ENCODE results near the gene QRFPR.

QRFPR gene

GRCh38 chr4:121304893-121305292 is 75.9 kb downstream of the QRFPR start:
- H2BK15ac ChIP-seq (ENCODE audit: low read length) = no peak overlapping the region
- no CpG with 5 or more reads among the region's 1 CpG for WGBS, 2 donors (ENCODE audit: extremely low coverage in 2 of 2, insufficient read length in 2 of 2, insufficient replicate concordance in 1 of 2)
- no peaks in the 10 kb centered on the region for H3K27me3 ChIP-seq (ENCODE audit: control insufficient read depth in 3 of 3, insufficient read depth in 3 of 3, low read depth in 1 of 3, low read length in 3 of 3)
- H2BK120ac ChIP-seq (ENCODE audit: low read depth, low read length) = no peak overlapping the region
- no peak overlapping the region for H3K27ac ChIP-seq (replicated peaks; ENCODE audit: low read length)
- H2AFZ ChIP-seq (ENCODE audit: low read length) = no peak overlapping the region
- no peak overlapping the region for H3K4me2 ChIP-seq (ENCODE audit: insufficient read depth, low read length, poor library complexity, severe bottlenecking)
- H3K14ac ChIP-seq (ENCODE audit: low read length) = no peak overlapping the region
- no peaks in the 10 kb centered on the region for H3K4me1 ChIP-seq (ENCODE audit: control insufficient read depth in 2 of 2, insufficient read depth in 1 of 2, low read depth in 1 of 2, low read length in 2 of 2)
- no peak overlapping the region for H2AK5ac ChIP-seq (ENCODE audit: low read depth, low read length)
- no peak overlapping the region for H3K18ac ChIP-seq (ENCODE audit: low read length)
- no peak overlapping the region for H3K4me3 ChIP-seq (ENCODE audit: low read length in 2 of 2)
- H3K4ac ChIP-seq (ENCODE audit: low read length) = no peak overlapping the region
- H3K23ac ChIP-seq (ENCODE audit: low read depth, low read length, poor library complexity) = no peak overlapping the region
- no peaks in the 10 kb centered on the region for H3K79me1 ChIP-seq (ENCODE audit: low read depth, low read length)
- no peaks in the 10 kb centered on the region for H3K9me3 ChIP-seq (replicated peaks in 1 of 2; ENCODE audit: control insufficient read depth in 2 of 2, insufficient read depth in 1 of 2, low read depth in 1 of 2, low read length in 2 of 2)
- H3K9ac ChIP-seq (ENCODE audit: low read depth, low read length, poor library complexity) = no peak overlapping the region
- no peak overlapping the region for H4K8ac ChIP-seq (ENCODE audit: low read depth, low read length)
- no peak overlapping the region for H2BK12ac ChIP-seq (ENCODE audit: low read length)
- H3K36me3 ChIP-seq (replicated peaks in 1 of 2; ENCODE audit: control insufficient read depth in 2 of 2, insufficient read depth in 2 of 2, low read length in 2 of 2) = no peaks in the 10 kb centered on the region
- H4K91ac ChIP-seq (ENCODE audit: low read depth, low read length, poor library complexity) = no peak overlapping the region
- no peak for DNase-seq (ENCODE audit: low spot score)
- H2BK5ac ChIP-seq (ENCODE audit: low read length) = no peak overlapping the region

- no peak for DNase-seq (ENCODE audit: low spot score)
- Histone ChIP-seq H3K27me3 (ENCODE audit: control insufficient read depth in 3 of 3, insufficient read depth in 3 of 3, low read depth in 1 of 3, low read length in 3 of 3) (no peaks in the 10 kb centered on the region), H3K4me3 (ENCODE audit: low read length in 2 of 2) (no peak overlapping the region), H3K4me1 (ENCODE audit: control insufficient read depth in 2 of 2, insufficient read depth in 1 of 2, low read depth in 1 of 2, low read length in 2 of 2) (no peaks in the 10 kb centered on the region), H4K91ac (ENCODE audit: low read depth, low read length, poor library complexity) (no peak overlapping the region), H3K36me3 (replicated peaks in 1 of 2; ENCODE audit: control insufficient read depth in 2 of 2, insufficient read depth in 2 of 2, low read length in 2 of 2) (no peaks in the 10 kb centered on the region), H3K23ac (ENCODE audit: low read depth, low read length, poor library complexity) (no peak overlapping the region), H4K8ac (ENCODE audit: low read depth, low read length) (no peak overlapping the region), H2AK5ac (ENCODE audit: low read depth, low read length) (no peak overlapping the region), H3K27ac (replicated peaks; ENCODE audit: low read length) (no peak overlapping the region), H2BK15ac (ENCODE audit: low read length) (no peak overlapping the region), H3K9me3 (replicated peaks in 1 of 2; ENCODE audit: control insufficient read depth in 2 of 2, insufficient read depth in 1 of 2, low read depth in 1 of 2, low read length in 2 of 2) (no peaks in the 10 kb centered on the region), H3K79me1 (ENCODE audit: low read depth, low read length) (no peaks in the 10 kb centered on the region), H3K4me2 (ENCODE audit: insufficient read depth, low read length, poor library complexity, severe bottlenecking) (no peak overlapping the region), H2BK5ac (ENCODE audit: low read length) (no peak overlapping the region), H3K4ac (ENCODE audit: low read length) (no peak overlapping the region), H3K14ac (ENCODE audit: low read length) (no peak overlapping the region), H2BK120ac (ENCODE audit: low read depth, low read length) (no peak overlapping the region), H2AFZ (ENCODE audit: low read length) (no peak overlapping the region), H3K18ac (ENCODE audit: low read length) (no peak overlapping the region), H2BK12ac (ENCODE audit: low read length) (no peak overlapping the region), H3K9ac (ENCODE audit: low read depth, low read length, poor library complexity) (no peak overlapping the region)
- no CpG with 5 or more reads among the region's 3 CpGs for WGBS, 2 donors (ENCODE audit: extremely low coverage in 2 of 2, insufficient read length in 2 of 2, insufficient replicate concordance in 1 of 2)
Observed at GRCh38 chr4:121299367-121299766, 81.5 kb downstream of the QRFPR start.

DNA sequence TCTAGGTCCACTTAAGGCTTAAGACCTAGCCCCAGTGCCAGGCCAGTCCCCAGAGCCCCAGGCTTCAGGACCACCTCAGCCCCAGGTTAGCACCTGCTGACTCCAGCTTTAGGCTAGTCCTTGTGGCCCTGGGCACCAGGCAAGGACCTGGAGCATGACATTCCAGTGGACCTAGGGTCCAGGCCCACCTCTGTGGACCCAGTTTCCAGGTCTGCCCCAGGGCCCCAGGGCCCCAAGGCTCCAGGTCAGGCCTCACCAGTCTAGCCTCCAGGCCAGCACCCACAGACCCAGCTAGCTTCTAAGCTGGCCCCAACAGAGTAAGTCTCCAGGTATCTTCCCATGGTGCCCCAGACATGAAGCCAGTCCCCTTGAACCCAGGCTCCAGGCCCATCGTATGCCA is 97.5 kb downstream of the QRFPR start:
- no peak overlapping the region for H3K4ac ChIP-seq (ENCODE audit: low read length)
- H3K79me1 ChIP-seq (ENCODE audit: low read depth, low read length) = no peaks in the 10 kb centered on the region
- H3K4me3 ChIP-seq (ENCODE audit: low read length in 2 of 2) = no peak overlapping the region

GRCh38 chr4:121280425-121280824 is 100.4 kb downstream of the QRFPR start:
- DNase-seq (ENCODE audit: low spot score) = no peak

More for the DNA sequence above, 97.5 kb downstream of the QRFPR start:
- DNase-seq (ENCODE audit: low spot score) = no peak
- Histone ChIP-seq H3K27ac (replicated peaks; ENCODE audit: low read length) (no peak overlapping the region), H4K8ac (ENCODE audit: low read depth, low read length) (no peak overlapping the region), H3K14ac (ENCODE audit: low read length) (no peak overlapping the region), H2AFZ (ENCODE audit: low read length) (no peak overlapping the region), H2BK120ac (ENCODE audit: low read depth, low read length) (no peak overlapping the region), H3K4me2 (ENCODE audit: insufficient read depth, low read length, poor library complexity, severe bottlenecking) (no peak overlapping the region), H3K23ac (ENCODE audit: low read depth, low read length, poor library complexity) (peak overlapping the region; percentile 47), H3K27me3 (ENCODE audit: control insufficient read depth in 3 of 3, insufficient read depth in 3 of 3, low read depth in 1 of 3, low read length in 3 of 3) (no peaks in the 10 kb centered on the region), H3K18ac (ENCODE audit: low read length) (peak overlapping the region; percentile 27), H3K4me1 (ENCODE audit: control insufficient read depth in 2 of 2, insufficient read depth in 1 of 2, low read depth in 1 of 2, low read length in 2 of 2) (peaks cover 0 to 3% of the 10 kb centered on the region in 2 donors), H3K36me3 (replicated peaks in 1 of 2; ENCODE audit: control insufficient read depth in 2 of 2, insufficient read depth in 2 of 2, low read length in 2 of 2) (no peaks in the 10 kb centered on the region), H3K9ac (ENCODE audit: low read depth, low read length, poor library complexity) (peak overlapping the region; percentile 13), H2BK5ac (ENCODE audit: low read length) (peak overlapping the region; percentile 54), H2AK5ac (ENCODE audit: low read depth, low read length) (no peak overlapping the region), H2BK12ac (ENCODE audit: low read length) (no peak overlapping the region), H2BK15ac (ENCODE audit: low read length) (no peak overlapping the region), H4K91ac (ENCODE audit: low read depth, low read length, poor library complexity) (no peak overlapping the region), H3K9me3 (replicated peaks in 1 of 2; ENCODE audit: control insufficient read depth in 2 of 2, insufficient read depth in 1 of 2, low read depth in 1 of 2, low read length in 2 of 2) (no peaks in the 10 kb centered on the region)
- no CpG with 5 or more reads among the region's 1 CpG for WGBS, 2 donors (ENCODE audit: extremely low coverage in 2 of 2, insufficient read length in 2 of 2, insufficient replicate concordance in 1 of 2)

More at GRCh38 chr4:121280425-121280824, 100.4 kb downstream of the QRFPR start:
- H3K4me3 ChIP-seq (ENCODE audit: low read length in 2 of 2) = no peak overlapping the region
- peaks cover 0 to 4% of the 10 kb centered on the region in 2 donors for H3K4me1 ChIP-seq (ENCODE audit: control insufficient read depth in 2 of 2, insufficient read depth in 1 of 2, low read depth in 1 of 2, low read length in 2 of 2)
- no peak overlapping the region for H2BK12ac ChIP-seq (ENCODE audit: low read length)
- no peak overlapping the region for H3K9ac ChIP-seq (ENCODE audit: low read depth, low read length, poor library complexity)
- H3K79me1 ChIP-seq (ENCODE audit: low read depth, low read length) = no peaks in the 10 kb centered on the region
- H3K27me3 ChIP-seq (ENCODE audit: control insufficient read depth in 3 of 3, insufficient read depth in 3 of 3, low read depth in 1 of 3, low read length in 3 of 3) = no peaks in the 10 kb centered on the region
- H4K91ac ChIP-seq (ENCODE audit: low read depth, low read length, poor library complexity) = no peak overlapping the region
- H3K4ac ChIP-seq (ENCODE audit: low read length) = no peak overlapping the region
- no peak overlapping the region for H2BK120ac ChIP-seq (ENCODE audit: low read depth, low read length)
- H2BK5ac ChIP-seq (ENCODE audit: low read length) = no peak overlapping the region
- no peak overlapping the region for H3K23ac ChIP-seq (ENCODE audit: low read depth, low read length, poor library complexity)
- H3K9me3 ChIP-seq (replicated peaks in 1 of 2; ENCODE audit: control insufficient read depth in 2 of 2, insufficient read depth in 1 of 2, low read depth in 1 of 2, low read length in 2 of 2) = no peaks in the 10 kb centered on the region
- no peak overlapping the region for H2AFZ ChIP-seq (ENCODE audit: low read length)
- H2BK15ac ChIP-seq (ENCODE audit: low read length) = no peak overlapping the region
- no peak overlapping the region for H3K27ac ChIP-seq (replicated peaks; ENCODE audit: low read length)
- no peak overlapping the region for H2AK5ac ChIP-seq (ENCODE audit: low read depth, low read length)
- no peak overlapping the region for H4K8ac ChIP-seq (ENCODE audit: low read depth, low read length)
- H3K4me2 ChIP-seq (ENCODE audit: insufficient read depth, low read length, poor library complexity, severe bottlenecking) = no peak overlapping the region
- no peak overlapping the region for H3K18ac ChIP-seq (ENCODE audit: low read length)
- no peak overlapping the region for H3K14ac ChIP-seq (ENCODE audit: low read length)
- WGBS, 2 donors (ENCODE audit: extremely low coverage in 2 of 2, insufficient read length in 2 of 2, insufficient replicate concordance in 1 of 2) = no CpG with 5 or more reads among the region's 1 CpG
- no peaks in the 10 kb centered on the region for H3K36me3 ChIP-seq (replicated peaks in 1 of 2; ENCODE audit: control insufficient read depth in 2 of 2, insufficient read depth in 2 of 2, low read length in 2 of 2)

All from neuronal stem cell (in vitro differentiated cells).